ENCODE measurements around the gene AMPD2.

GRCh38 chr1:109667452-109668122 lies 48.0 kb downstream of the AMPD2 start, which contains the start of gene GSTM2:
- no peak for TF ChIP-seq CTCF (IDR thresholded peaks at IDR 0.05)
- TF ChIP-seq ZFX (IDR thresholded peaks at IDR 0.05; ENCODE audit: borderline replicate concordance): no peak

Measured in 22Rv1 (cell line).